Measurements from ENCODE around the gene TRNT1. TPM values are rescaled to one million over a fixed set of nuclear protein-coding genes. Genes with fewer than 3 reads are reported as not detected.

Gene TRNT1
- total RNA-seq, 2 donors from 2014 or later, result 15.6 to 16.1 TPM

DNA sequence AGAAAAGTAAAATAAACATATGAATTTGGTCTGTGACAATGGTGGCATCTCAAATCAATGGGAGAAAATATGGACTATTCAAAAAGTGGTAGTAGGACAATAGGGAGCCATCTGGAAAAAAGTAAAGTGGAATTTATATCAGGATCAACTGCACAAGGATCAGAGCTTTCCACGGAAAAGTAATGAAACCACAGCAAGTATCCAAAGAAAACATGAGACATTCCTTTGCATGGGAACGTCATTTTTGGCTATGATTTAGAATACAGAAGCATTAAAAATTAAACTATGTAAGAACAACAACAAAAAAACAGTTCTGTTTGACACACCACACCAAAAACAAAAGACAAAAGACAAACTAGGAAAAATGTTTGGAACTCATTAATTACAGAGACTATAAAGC lies 34.1 kb downstream of the TRNT1 start:
- no peak for DNase-seq
- ATAC-seq, result no peak
- intact Hi-C loops (cut with DNase I), result no loop called here

GRCh38 chr3:3165241-3165640 lies 38.5 kb downstream of the TRNT1 start:
- DNase-seq (no peak), ATAC-seq (no peak)
- intact Hi-C loops (cut with DNase I), result no loop called here

DNA sequence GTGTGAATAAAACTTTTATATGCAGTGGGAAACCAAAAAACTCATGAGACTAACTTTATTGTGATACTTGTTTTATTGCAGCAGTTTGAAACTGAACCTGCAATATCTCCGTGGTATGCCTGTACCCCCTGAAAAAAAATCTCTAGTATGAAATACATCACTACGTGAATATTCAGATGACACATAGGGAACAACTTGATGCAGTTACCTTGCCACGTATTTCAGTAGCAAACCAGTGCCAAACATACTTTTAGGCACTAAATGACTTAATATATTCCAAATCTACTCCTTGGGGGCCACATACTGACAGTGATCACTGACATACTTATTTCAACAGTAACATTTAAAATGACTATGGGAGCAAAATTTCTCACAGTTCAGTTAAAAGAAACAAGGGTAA lies 38.9 kb downstream of the TRNT1 start:
- DNase-seq, result no peak
- intact Hi-C loops (cut with DNase I), result no loop called here
- ATAC-seq, result no peak

DNA sequence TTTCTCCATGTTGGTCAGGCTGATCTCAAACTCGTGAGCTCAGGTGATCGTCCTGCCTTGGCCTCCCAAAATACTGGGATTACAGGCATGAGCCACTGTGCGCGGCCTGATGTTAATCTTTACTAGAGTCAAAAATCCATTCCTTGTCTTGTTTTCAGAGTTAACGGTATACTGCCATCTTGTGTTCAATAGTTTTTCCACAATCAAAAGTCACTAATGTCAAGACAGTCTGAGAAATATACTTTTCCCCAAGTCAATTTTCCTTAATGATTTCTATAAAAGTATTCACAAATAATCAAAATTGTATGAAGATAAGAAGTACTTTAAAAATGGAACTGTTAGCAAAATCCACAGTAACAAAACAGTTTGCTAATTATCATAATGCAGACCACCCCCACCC lies 44.3 kb downstream of the TRNT1 start:
- no peak for DNase-seq
- no peak for ATAC-seq
- intact Hi-C loops (cut with DNase I), result loop anchor here in 1 of 2 donors (10.0 kb wide), 1 partner anchor 46 kb away; the partner anchor contains the start of gene TRNT1

DNA sequence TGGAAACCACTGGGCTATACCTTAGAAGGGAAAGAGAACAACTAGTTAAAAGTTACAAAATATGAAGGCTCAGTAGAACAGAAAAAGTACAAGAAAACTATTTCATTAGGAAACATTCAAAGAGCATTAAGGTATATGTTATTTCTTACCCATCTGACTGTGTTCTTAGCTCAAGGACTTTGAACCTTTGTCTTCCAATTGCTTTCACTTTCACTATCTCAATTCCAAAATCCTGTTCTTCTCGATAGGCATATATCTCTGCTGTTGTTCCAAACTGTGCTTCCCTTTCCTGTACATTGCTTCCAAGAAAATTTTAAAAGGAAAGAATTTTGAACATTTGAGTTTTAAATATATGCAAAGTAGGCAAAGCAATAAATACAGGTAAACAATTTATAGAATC lies 45.9 kb downstream of the TRNT1 start:
- intact Hi-C loops (cut with DNase I), result loop anchor here in 1 of 2 donors (10.0 kb wide), 1 partner anchor 48 kb away; the partner anchor contains the start of gene TRNT1
- no peak for ATAC-seq
- no peak for DNase-seq

DNA sequence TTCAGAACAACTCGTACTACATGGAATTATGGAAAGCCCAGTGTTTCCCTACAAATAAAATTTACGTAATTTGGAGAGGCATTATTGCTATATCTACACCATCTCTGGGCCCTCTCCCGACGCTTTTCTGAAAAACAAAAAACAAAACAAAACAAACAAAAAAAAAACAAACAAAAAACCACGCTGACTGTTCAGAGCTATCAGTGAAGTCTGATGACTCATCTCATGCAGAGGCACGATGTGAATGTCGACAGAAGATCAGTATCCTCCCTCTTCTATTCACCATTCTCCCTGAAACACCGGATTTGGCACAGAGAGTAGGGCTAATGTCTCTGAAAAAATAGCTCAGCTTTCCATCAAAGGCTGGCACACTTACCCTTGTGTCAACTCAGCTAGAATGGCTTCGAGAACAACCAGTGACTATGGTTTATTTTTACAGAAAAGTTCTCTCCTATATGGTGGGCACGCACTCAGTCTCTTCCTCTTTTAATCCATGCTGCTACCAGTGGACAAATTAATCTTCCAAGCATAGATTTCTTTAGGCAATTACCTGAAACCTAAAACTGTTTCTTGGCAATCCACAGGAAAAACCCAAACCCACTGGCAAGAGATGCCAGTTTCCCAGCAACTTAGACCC lies 51.2 kb downstream of the TRNT1 start:
- intact Hi-C loops (cut with DNase I), result loop anchor here in 1 of 2 donors (10.0 kb wide), 1 partner anchor 53 kb away; the partner anchor contains the start of gene TRNT1
- no peak for ATAC-seq
- DNase-seq, result no peak

GRCh38 chr3:3178498-3179328 lies 52.0 kb downstream of the TRNT1 start:
- no peak for ATAC-seq
- intact Hi-C loops (cut with DNase I), result loop anchor here in 1 of 2 donors (10.0 kb wide), 1 partner anchor 54 kb away; the partner anchor contains the start of gene TRNT1
- no peak for DNase-seq

- intact Hi-C loops (cut with DNase I), result loop anchor here in 1 of 2 donors (10.0 kb wide), 1 partner anchor 55 kb away; the partner anchor contains the start of gene TRNT1
- DNase-seq, result peak; percentile 89
- peak; percentile 99 for ATAC-seq
Observed at GRCh38 chr3:3179407-3180094, 52.8 kb downstream of the TRNT1 start, which contains the start of gene CRBN. Gene CRBN, minus strand, starts transcription at chr3:3179691. Its CDS starts 4 bp downstream, at chr3:3179687.

GRCh38 chr3:3180456-3180855 lies 53.7 kb downstream of the TRNT1 start:
- DNase-seq, result no peak
- ATAC-seq, result no peak
- intact Hi-C loops (cut with DNase I), result no loop called here

- DNase-seq, result no peak
- intact Hi-C loops (cut with DNase I), result no loop called here
- no peak for ATAC-seq
Observed at GRCh38 chr3:3184876-3185275, 58.1 kb downstream of the TRNT1 start.

GRCh38 chr3:3189102-3189727 lies 62.5 kb downstream of the TRNT1 start:
- ATAC-seq (peak; percentile 57 to 58), DNase-seq (no peak)
- intact Hi-C loops (cut with DNase I), result no loop called here

- DNase-seq, result no peak
- intact Hi-C loops (cut with DNase I), result no loop called here
- ATAC-seq, result no peak
Observed at GRCh38 chr3:3189961-3190360, 63.2 kb downstream of the TRNT1 start.

GRCh38 chr3:3191675-3192285 lies 65.0 kb downstream of the TRNT1 start:
- intact Hi-C loops (cut with DNase I), result no loop called here
- ATAC-seq (peak in 1 of 2 donors; percentile 21), DNase-seq (no peak)

DNA sequence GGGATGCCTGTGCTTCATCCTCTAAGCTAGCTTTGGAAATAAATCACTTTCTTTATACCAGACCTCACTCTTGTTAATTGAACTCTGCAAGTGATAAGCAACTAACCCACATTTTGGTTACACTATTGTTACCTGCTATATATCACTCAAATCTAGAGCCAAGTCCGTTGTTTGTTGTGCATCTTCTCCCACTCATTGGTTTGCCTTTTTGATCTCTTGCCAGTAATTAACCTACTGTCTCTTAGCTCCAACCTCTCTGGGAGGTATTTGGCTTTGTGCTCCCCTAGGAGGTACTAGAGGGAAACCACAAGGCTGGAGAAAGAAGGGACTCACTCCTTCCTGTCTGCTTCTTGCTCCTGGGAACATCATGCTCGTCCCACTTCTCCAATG lies 65.5 kb downstream of the TRNT1 start:
- DNase-seq (no peak), ATAC-seq (no peak)
- intact Hi-C loops (cut with DNase I), result no loop called here

DNA sequence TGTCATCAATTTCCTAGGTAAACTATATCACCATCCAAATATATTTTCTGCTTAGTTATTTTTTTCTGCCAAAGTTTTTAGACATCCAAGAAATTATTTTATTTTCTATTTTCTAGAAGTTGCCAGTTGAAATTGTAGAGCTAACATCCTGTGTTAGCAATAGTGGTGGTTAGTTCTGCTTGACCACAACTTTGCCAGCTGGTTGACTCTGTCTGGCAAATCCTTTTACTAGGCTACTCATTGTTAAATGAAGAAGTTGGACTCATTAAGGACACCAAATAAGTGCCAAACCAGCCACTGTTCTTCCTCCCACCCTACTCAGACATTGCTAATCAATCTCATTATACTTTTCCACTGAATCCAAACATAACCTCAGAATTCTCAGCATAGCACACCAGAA lies 68.1 kb downstream of the TRNT1 start:
- ATAC-seq (no peak), DNase-seq (no peak)
- intact Hi-C loops (cut with DNase I), result loop anchor here (5.0 kb wide), 2 partner anchors 802 to 1092 kb away; no protein-coding TSS in a partner anchor

DNA sequence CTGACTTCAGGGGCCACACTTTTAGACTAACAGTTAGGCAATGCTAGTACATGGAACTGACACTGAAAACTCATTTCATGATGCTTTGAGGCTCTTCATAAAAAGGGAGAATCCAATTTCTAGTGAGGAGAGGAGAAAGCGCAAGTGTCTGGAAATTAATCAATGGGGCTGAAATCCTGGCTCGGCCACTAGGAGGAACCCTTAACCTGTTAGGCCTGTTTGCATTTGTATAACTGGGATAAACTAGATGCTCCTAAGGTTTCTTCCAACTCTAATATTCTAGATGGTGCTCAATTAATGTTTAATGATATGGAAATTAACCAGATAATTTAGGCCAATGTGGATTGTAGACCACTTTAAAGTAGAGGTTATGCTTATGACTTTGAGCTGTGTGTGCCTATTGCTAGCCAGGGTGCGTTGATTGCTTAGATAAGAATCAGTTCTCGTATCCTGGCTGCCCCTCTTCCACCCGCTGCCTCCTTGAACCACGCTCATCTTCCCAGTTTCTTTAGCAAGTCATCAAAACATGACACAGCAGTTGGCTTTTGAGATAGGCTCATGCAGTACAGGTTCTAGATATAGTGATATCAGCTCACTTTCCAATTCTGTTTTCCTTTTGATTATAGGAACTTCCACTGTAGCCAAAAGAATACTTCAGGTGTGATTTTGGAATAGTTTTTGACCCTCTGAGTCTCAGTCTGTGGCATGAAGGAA lies 69.6 kb downstream of the TRNT1 start:
- intact Hi-C loops (cut with DNase I), result loop anchor here (5.0 kb wide), 2 partner anchors 801 to 1091 kb away; no protein-coding TSS in a partner anchor
- no peak for DNase-seq
- no peak for ATAC-seq

Data from left cardiac atrium (tissue), 4 donors.